Smooth muscle cell of the brain vasculature (primary cell): ENCODE measurements around the gene IGF1R.

Experiments
- DNase-seq: peaks from one replicate; pipeline ENCODE4 v3.0.0-alpha.2; 2012; ENCODE audit warnings: low read depth, low spot score

IGF1R gene

GRCh38 chr15:98775498-98776230, 127.3 kb downstream of the IGF1R start:
- no peak for DNase-seq

- DNase-seq = no peak
Observed at GRCh38 chr15:98776607-98777281, 128.4 kb downstream of the IGF1R start.

GRCh38 chr15:98777426-98777825, 129.1 kb downstream of the IGF1R start:
- no peak for DNase-seq

GRCh38 chr15:98778263-98778959, 130.1 kb downstream of the IGF1R start:
- no peak for DNase-seq

DNA sequence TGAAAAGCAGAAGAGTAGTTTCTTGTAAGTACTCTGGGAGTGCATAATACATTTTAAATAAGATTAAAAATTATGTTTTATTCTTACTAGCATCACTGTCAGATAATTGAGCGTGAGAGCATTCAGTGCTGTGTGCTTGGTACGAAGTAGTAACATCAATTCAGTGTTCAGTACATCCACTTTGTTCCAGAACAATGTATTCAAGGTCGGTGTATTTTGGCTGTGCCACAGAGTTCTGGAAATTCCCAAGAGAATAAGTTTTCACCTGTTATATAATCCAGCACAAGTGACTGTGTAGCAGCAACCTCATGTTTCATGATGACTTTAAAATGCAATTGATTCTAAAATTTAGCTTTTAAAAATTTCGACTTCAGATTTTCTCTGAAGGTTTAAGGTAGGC, 130.6 kb downstream of the IGF1R start:
- DNase-seq = no peak

DNA sequence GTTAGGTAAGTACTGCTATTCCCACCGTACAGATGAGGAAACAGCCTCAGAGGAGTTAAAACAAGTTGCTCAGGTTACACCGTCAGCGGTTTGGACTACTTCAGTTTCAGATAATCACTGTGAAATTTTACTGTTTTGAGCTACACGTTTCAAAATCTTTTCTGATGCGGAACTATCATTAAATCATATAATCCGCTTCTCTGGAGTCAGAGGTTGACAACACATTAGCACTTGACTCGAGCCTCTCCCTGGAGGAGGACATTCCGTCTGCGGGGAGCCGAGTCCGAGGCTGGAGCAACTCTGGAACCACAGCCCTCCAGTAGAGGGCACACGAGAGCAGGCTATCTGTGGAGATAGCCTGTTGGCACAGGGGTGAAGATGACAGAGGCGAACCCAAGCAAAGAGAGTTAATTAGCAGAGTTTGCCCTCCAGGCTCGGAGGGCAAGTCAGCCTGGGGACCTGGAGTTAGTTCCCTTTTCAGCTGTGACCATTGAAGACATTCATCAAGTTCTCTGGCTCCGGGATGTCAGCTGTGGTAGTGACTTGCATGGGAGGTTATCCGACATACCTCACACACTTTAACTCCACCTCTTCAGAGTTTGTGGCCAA, 131.2 kb downstream of the IGF1R start:
- DNase-seq = no peak

DNA sequence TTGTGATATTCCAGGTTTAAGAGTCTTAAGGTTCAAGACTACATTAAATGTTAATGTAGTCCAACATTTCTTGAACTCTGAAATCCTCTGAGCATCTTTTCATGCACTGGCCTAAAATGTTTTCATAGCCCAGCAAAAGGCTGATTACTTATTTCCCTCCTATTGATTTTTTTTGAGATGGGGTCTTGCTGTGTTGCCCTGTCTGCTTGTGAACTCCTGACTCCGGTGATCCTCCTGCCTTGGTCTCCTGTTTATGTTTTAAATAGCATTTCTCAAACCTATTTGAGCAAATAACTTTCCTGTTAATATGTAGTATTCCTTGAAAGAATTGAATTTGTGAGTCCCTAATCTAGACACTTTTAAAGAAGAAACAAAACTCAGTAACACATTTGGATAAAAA, 133.5 kb downstream of the IGF1R start:
- DNase-seq = no peak

GRCh38 chr15:98782801-98783200, 134.5 kb downstream of the IGF1R start:
- DNase-seq = no peak

GRCh38 chr15:98785431-98785806, 137.1 kb downstream of the IGF1R start:
- DNase-seq = no peak

- no peak for DNase-seq
Observed at GRCh38 chr15:98785807-98786621, 137.7 kb downstream of the IGF1R start.

- no peak for DNase-seq
Observed at GRCh38 chr15:98786717-98787116, 138.4 kb downstream of the IGF1R start.

GRCh38 chr15:98787194-98787593, 138.9 kb downstream of the IGF1R start:
- DNase-seq = no peak

DNA sequence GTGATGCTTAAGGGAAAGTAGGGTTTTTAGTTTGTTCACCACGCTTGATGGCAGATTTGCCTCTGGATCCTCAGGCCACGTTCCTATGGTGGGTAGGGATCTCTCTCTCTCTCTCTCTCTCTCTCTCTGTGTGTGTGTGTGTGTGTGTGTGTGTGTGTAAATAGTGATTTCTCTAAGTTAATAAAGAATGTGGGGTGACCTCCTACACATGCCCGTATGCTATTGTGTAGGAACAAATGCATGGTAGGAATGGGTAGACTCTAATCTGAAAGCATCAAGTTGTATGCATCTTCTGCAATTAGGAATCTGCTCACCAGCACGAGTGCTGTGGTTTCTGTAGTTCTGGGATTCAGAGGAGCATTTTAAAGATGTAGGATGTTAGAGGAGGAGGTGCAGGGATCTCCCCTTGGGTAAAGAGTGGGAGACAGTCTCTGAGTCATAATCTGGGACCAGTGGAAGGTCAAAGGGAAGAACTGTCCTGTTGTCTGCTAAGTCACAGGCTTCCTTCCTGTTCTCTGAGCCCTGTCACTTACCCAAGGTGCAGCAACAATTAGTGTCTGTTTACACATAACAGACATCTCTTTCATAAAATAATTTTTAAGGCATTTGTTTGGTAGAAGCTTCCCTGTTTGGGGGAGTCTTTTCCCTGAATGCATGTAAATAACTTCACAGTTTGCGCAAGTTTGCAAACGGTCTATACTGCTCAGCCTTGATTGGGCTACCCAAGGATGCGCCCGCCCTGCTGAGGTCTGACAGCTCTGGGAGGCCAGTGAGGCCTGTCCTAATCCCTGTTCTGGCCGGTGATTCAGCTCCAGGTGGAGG, 139.8 kb downstream of the IGF1R start:
- DNase-seq = no peak

DNA sequence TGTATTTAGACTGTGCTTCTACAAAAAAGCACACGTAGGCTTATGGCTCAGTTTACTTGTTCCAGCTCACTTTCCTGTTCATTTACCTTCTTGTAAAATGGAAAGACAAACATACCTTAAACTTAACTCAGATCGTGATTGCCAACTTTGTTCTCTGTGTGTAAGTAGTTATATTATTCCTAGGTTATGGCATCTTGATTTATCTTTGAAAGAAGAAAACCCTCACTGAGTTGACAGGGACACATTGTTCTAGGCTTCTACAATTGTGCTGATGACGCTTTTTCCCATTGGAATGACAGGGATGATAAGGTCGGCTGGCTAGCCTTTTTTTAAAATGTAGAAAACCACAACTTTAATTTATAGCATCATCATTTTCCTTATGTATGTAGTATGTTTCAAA, 140.7 kb downstream of the IGF1R start:
- no peak for DNase-seq

GRCh38 chr15:98790270-98790669, 141.9 kb downstream of the IGF1R start:
- DNase-seq = no peak

- no peak for DNase-seq
Observed at GRCh38 chr15:98791046-98791701, 142.8 kb downstream of the IGF1R start.

DNA sequence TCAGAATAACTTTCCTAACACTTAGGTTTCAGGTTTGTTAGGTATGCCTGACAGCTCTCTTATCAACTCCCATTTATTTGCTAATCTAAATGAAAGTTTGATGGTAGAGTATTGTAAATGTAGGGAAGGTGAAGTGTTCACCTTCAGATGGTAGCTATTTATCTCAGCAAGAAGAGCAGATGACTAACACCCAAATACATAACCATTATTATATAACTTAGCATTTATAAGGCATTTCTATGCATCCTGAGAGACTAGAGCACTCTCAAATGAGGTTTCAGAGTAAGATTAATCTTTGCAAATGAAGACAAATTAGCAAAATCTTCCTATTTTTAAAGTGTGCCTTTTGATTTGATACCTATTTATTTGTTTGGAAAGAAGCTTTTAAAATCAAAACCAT, 143.8 kb downstream of the IGF1R start:
- no peak for DNase-seq

GRCh38 chr15:98794211-98794610, 145.9 kb downstream of the IGF1R start:
- DNase-seq = no peak

DNA sequence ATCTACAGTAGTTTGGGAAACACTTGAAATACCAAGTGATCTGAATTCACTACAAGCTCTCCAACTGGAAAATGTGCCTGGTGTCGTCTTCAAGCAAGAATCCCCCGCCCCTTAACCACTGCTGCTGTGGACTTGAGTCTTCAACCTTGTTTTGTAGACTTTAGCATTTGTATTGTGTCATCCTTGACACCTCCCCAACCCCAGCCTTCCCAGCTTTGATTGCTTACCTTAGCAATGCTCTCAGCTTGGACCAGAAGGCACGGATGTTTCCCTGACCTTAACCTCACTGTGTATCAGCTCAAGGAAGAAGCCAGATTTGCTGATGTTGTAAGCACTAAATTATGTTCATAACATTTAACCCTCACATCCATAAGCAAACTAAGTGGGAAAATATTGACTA, 146.4 kb downstream of the IGF1R start:
- no peak for DNase-seq

DNA sequence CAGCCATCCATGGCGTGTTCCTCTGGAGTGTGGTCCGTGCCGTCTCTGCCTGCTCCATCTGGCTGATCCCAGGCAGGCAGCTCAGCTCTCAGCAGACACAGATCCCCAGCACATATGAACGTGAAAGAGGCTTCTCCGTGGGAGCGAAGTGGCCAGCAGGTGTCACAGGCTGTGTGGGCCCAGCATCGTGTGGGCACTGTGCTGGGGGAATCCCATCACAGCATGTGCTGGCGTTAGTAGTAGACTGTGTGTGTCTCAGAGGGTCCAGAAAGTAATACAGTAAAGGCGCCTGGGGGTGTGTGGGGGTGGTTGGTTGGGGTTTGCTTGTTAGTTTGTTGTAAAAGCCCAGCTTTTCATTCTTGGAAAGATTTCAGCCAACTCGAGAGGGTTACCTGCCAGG, 147.6 kb downstream of the IGF1R start:
- no peak for DNase-seq
